ENCODE measurements around the gene DBH.

The DBH gene

GRCh38 chr9:133664173-133665050, 28.2 kb downstream of the DBH start:
- no peak for DNase-seq (ENCODE audit: low read depth)
- TF ChIP-seq CTCF (IDR thresholded peaks at IDR 0.05; ENCODE audit: low read length, missing control alignments), result no peak
- no peak overlapping the region for H3K4me3 ChIP-seq (replicated peaks; ENCODE audit: low read depth, low read length)

GRCh38 chr9:133665096-133665495, 28.9 kb downstream of the DBH start:
- no peak overlapping the region for H3K4me3 ChIP-seq (replicated peaks; ENCODE audit: low read depth, low read length)
- no peak for DNase-seq (ENCODE audit: low read depth)
- TF ChIP-seq CTCF (IDR thresholded peaks at IDR 0.05; ENCODE audit: low read length, missing control alignments), result no peak

GRCh38 chr9:133665535-133665934, 29.4 kb downstream of the DBH start:
- no peak for TF ChIP-seq CTCF (IDR thresholded peaks at IDR 0.05; ENCODE audit: low read length, missing control alignments)
- no peak for DNase-seq (ENCODE audit: low read depth)
- no peak overlapping the region for H3K4me3 ChIP-seq (replicated peaks; ENCODE audit: low read depth, low read length)

GRCh38 chr9:133666387-133666786, 30.2 kb downstream of the DBH start:
- TF ChIP-seq CTCF (IDR thresholded peaks at IDR 0.05; ENCODE audit: low read length, missing control alignments), result no peak
- DNase-seq (ENCODE audit: low read depth), result no peak

GRCh38 chr9:133666845-133667244, 30.7 kb downstream of the DBH start:
- DNase-seq (ENCODE audit: low read depth), result no peak
- H3K4me3 ChIP-seq (replicated peaks; ENCODE audit: low read depth, low read length), result no peak overlapping the region
- no peak for TF ChIP-seq CTCF (IDR thresholded peaks at IDR 0.05; ENCODE audit: low read length, missing control alignments)

More at GRCh38 chr9:133666387-133666786, 30.2 kb downstream of the DBH start:
- no peak overlapping the region for H3K4me3 ChIP-seq (replicated peaks; ENCODE audit: low read depth, low read length)

GRCh38 chr9:133667759-133668450, 31.7 kb downstream of the DBH start:
- TF ChIP-seq CTCF (IDR thresholded peaks at IDR 0.05; ENCODE audit: low read length, missing control alignments), result no peak
- no peak overlapping the region for H3K4me3 ChIP-seq (replicated peaks; ENCODE audit: low read depth, low read length)

More at GRCh38 chr9:133667759-133668450, 31.7 kb downstream of the DBH start:
- DNase-seq (ENCODE audit: low read depth), result no peak

All from fibroblast of pulmonary artery (primary cell).